ENCODE data around the gene GALNTL6. TPM values are rescaled to one million over a fixed set of nuclear protein-coding genes. Genes with fewer than 3 reads are reported as not detected.
"Not testable (repeated sequence)": the region's sequence is repeated elsewhere in the genome, so short reads cannot be mapped to it uniquely, and the experiment has no call there.

The GALNTL6 gene
- total RNA-seq, 1 donor from 2014 or later, result 1.7 TPM

- Mint-ChIP-seq H3K4me1 (ENCODE audit: unreplicated experiment) (peaks cover 18% of the 10 kb centered on the region), H3K27ac (no peak overlapping the region), H3K9me3 (no peaks in the 10 kb centered on the region), H3K36me3 (no peaks in the 10 kb centered on the region), H3K27me3 (peaks cover 7% of the 10 kb centered on the region), H3K4me3 (no peak overlapping the region)
- no peak for TF ChIP-seq CTCF (conservative IDR thresholded peaks at IDR 0.05)
- DNase-seq (ENCODE audit: extremely low spot score, unreplicated experiment), result no peak
These were observed 978.6 kb downstream of the GALNTL6 start for GRCh38 chr4:172791841-172792240.

- Mint-ChIP-seq H3K27me3 (peaks cover 11% of the 10 kb centered on the region), H3K4me1 (ENCODE audit: unreplicated experiment) (peaks cover 10% of the 10 kb centered on the region), H3K4me3 (no peak overlapping the region), H3K9me3 (no peaks in the 10 kb centered on the region), H3K27ac (no peak overlapping the region), H3K36me3 (no peaks in the 10 kb centered on the region)
- TF ChIP-seq CTCF (conservative IDR thresholded peaks at IDR 0.05), result no peak
- no peak for DNase-seq (ENCODE audit: extremely low spot score, unreplicated experiment)
These were observed 980.5 kb downstream of the GALNTL6 start for GRCh38 chr4:172793565-172794306.

- Mint-ChIP-seq H3K27me3 (peaks cover 14% of the 10 kb centered on the region), H3K9me3 (no peaks in the 10 kb centered on the region), H3K27ac (no peak overlapping the region), H3K4me3 (no peak overlapping the region), H3K4me1 (ENCODE audit: unreplicated experiment) (peaks cover 10% of the 10 kb centered on the region), H3K36me3 (no peaks in the 10 kb centered on the region)
- DNase-seq (ENCODE audit: extremely low spot score, unreplicated experiment), result no peak
- no peak for TF ChIP-seq CTCF (conservative IDR thresholded peaks at IDR 0.05)
These were observed 981.1 kb downstream of the GALNTL6 start for GRCh38 chr4:172794307-172794703.

GRCh38 chr4:172797281-172797680 is 984.1 kb downstream of the GALNTL6 start:
- not testable (repeated sequence) for DNase-seq (ENCODE audit: extremely low spot score, unreplicated experiment); H3K4me3 Mint-ChIP-seq; H3K27ac Mint-ChIP-seq; H3K9me3 Mint-ChIP-seq; H3K36me3 Mint-ChIP-seq
- H3K27me3 Mint-ChIP-seq, result peaks cover 11% of the 10 kb centered on the region
- peaks cover 10% of the 10 kb centered on the region for H3K4me1 Mint-ChIP-seq (ENCODE audit: unreplicated experiment)

GRCh38 chr4:172802032-172802431 is 988.8 kb downstream of the GALNTL6 start:
- no peak for TF ChIP-seq CTCF (conservative IDR thresholded peaks at IDR 0.05)
- no peaks in the 10 kb centered on the region for H3K9me3 Mint-ChIP-seq
- H3K27me3 Mint-ChIP-seq, result peaks cover 11% of the 10 kb centered on the region
- DNase-seq (ENCODE audit: extremely low spot score, unreplicated experiment), result no peak
- no peaks in the 10 kb centered on the region for H3K36me3 Mint-ChIP-seq
- H3K4me1 Mint-ChIP-seq (ENCODE audit: unreplicated experiment), result no peaks in the 10 kb centered on the region
- H3K4me3 Mint-ChIP-seq, result no peak overlapping the region
- no peak overlapping the region for H3K27ac Mint-ChIP-seq

- no peak overlapping the region for H3K27ac Mint-ChIP-seq
- H3K9me3 Mint-ChIP-seq, result no peaks in the 10 kb centered on the region
- no peak for DNase-seq (ENCODE audit: extremely low spot score, unreplicated experiment)
- peaks cover 4% of the 10 kb centered on the region for H3K27me3 Mint-ChIP-seq
- no peaks in the 10 kb centered on the region for H3K36me3 Mint-ChIP-seq
- TF ChIP-seq CTCF (conservative IDR thresholded peaks at IDR 0.05), result no peak
- peaks cover 24% of the 10 kb centered on the region for H3K4me1 Mint-ChIP-seq (ENCODE audit: unreplicated experiment)
- no peak overlapping the region for H3K4me3 Mint-ChIP-seq
These were observed 993.6 kb downstream of the GALNTL6 start for GRCh38 chr4:172806841-172807240.
